HepG2 (cell line): ENCODE results near the gene ZNF648. TPM values are rescaled to one million over a fixed set of nuclear protein-coding genes. Genes with fewer than 3 reads are reported as not detected.

Source experiments
- EHMT2 ChIP-seq: fragments of 200-600 bp; sonication (generic); IDR thresholded peaks from 2 replicates; pipeline ENCODE4 v1.7.0; 2017; ENCODE audit warnings: antibody characterized with exemption, low read depth, low read length, borderline replicate concordance
- GFI1 ChIP-seq: sonication (generic); formaldehyde crosslinking; IDR thresholded peaks from 2 replicates; pipeline ENCODE4 v1.5.0; 2020; ENCODE audit warnings: missing genetic modification reagents, mild to moderate bottlenecking, borderline replicate concordance
- PAWR ChIP-seq: sonication (generic); formaldehyde crosslinking; IDR thresholded peaks from 2 replicates; pipeline ENCODE4 v1.4.0; 2020; ENCODE audit warnings: missing genetic modification reagents, mild to moderate bottlenecking, borderline replicate concordance
- ZBTB7B ChIP-seq: sonication (generic); formaldehyde crosslinking; IDR thresholded peaks from 2 replicates; pipeline ENCODE4 v1.4.0; 2020; ENCODE audit warnings: missing genetic modification reagents
- polyA plus RNA-seq, 8 experiments: library from polyadenylated mRNA; depleted of rRNA in 3 of 8; stranded (reverse) in 7 of 8; unstranded in 1 of 8; fragments of >200 nt; fragmentation: Illumina TruSeq in 4 of 8; extraction: Trizol in 4 of 8; gene quantifications; 2 replicates each; pipeline versions ENCODE4 v1.2.1 to v1.2.3, GENCODE V29; 2011 to 2016; ENCODE audit warnings: low read depth in 4 of 8, missing spikeins in 1 of 8, mixed read lengths in 1 of 8; ENCODE audit not compliant: insufficient read depth in 1 of 8
- total RNA-seq, 5 experiments: library from RNA; depleted of rRNA; stranded (reverse); fragments of >200 nt; fragmentation: Illumina TruSeq; extraction: Trizol; gene quantifications; 2 replicates each; pipeline ENCODE4 v1.2.3, GENCODE V29; 2016; ENCODE audit warnings: low read depth in 1 of 5
- TF ChIP-seq, protein P1 (sequence below): sonication (generic); formaldehyde crosslinking; IDR thresholded peaks from 2 replicates; pipeline ENCODE4 v1.4.0; 2020; ENCODE audit warnings: missing genetic modification reagents, borderline replicate concordance
- TF ChIP-seq, protein P2 (sequence below): IDR thresholded peaks from 2 replicates; pipeline ENCODE4 v1.6.1; 2016; ENCODE audit warnings: low read depth, missing genetic modification reagents, missing compliant biosample characterization
- TF ChIP-seq, protein P3 (sequence below): sonication (generic); formaldehyde crosslinking; IDR thresholded peaks from 2 replicates; pipeline ENCODE4 v1.9.0; 2021; ENCODE audit warnings: missing genetic modification reagents, mild to moderate bottlenecking, borderline replicate concordance
- TF ChIP-seq, protein P4 (sequence below): IDR thresholded peaks from 2 replicates; pipeline ENCODE4 v1.6.1; 2016; ENCODE audit warnings: missing biosample characterization, missing genetic modification reagents, low read depth

ZNF648 gene
- total and polyA plus RNA-seq, 2 of the 13 experiments (the other 11 are each of a cell fraction or from before 2014, with no cell fraction given), result 0.13 to 0.37 TPM

DNA sequence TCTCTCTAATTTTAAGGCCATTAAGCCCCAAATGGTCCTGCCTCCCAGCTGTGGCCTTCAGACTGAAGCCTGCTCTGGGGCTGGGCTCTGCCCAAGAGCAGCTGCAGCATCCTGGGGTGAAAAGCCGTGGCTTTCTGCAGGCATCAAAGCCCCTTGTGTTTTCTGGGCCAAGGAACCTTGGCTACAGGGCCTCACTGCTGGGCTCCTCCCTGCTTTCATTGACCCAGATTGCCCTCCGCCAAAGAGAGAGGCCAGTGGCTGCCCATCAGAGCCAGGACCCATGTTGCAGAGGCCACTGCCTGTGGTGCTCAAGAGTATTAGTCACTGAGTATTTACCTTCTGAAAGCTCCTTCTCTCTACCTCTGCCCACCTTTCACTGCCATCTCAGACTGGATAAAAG is 1.6 kb downstream of the ZNF648 start (continued):
- TF ChIP-seq, protein P1, sequence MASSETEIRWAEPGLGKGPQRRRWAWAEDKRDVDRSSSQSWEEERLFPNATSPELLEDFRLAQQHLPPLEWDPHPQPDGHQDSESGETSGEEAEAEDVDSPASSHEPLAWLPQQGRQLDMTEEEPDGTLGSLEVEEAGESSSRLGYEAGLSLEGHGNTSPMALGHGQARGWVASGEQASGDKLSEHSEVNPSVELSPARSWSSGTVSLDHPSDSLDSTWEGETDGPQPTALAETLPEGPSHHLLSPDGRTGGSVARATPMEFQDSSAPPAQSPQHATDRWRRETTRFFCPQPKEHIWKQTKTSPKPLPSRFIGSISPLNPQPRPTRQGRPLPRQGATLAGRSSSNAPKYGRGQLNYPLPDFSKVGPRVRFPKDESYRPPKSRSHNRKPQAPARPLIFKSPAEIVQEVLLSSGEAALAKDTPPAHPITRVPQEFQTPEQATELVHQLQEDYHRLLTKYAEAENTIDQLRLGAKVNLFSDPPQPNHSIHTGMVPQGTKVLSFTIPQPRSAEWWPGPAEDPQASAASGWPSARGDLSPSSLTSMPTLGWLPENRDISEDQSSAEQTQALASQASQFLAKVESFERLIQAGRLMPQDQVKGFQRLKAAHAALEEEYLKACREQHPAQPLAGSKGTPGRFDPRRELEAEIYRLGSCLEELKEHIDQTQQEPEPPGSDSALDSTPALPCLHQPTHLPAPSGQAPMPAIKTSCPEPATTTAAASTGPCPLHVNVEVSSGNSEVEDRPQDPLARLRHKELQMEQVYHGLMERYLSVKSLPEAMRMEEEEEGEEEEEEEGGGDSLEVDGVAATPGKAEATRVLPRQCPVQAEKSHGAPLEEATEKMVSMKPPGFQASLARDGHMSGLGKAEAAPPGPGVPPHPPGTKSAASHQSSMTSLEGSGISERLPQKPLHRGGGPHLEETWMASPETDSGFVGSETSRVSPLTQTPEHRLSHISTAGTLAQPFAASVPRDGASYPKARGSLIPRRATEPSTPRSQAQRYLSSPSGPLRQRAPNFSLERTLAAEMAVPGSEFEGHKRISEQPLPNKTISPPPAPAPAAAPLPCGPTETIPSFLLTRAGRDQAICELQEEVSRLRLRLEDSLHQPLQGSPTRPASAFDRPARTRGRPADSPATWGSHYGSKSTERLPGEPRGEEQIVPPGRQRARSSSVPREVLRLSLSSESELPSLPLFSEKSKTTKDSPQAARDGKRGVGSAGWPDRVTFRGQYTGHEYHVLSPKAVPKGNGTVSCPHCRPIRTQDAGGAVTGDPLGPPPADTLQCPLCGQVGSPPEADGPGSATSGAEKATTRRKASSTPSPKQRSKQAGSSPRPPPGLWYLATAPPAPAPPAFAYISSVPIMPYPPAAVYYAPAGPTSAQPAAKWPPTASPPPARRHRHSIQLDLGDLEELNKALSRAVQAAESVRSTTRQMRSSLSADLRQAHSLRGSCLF (CRISPR knock-in tag), result no peak
- TF ChIP-seq EHMT2, result no peak
- no peak for TF ChIP-seq GFI1 (CRISPR knock-in tag)
- TF ChIP-seq, protein P2, sequence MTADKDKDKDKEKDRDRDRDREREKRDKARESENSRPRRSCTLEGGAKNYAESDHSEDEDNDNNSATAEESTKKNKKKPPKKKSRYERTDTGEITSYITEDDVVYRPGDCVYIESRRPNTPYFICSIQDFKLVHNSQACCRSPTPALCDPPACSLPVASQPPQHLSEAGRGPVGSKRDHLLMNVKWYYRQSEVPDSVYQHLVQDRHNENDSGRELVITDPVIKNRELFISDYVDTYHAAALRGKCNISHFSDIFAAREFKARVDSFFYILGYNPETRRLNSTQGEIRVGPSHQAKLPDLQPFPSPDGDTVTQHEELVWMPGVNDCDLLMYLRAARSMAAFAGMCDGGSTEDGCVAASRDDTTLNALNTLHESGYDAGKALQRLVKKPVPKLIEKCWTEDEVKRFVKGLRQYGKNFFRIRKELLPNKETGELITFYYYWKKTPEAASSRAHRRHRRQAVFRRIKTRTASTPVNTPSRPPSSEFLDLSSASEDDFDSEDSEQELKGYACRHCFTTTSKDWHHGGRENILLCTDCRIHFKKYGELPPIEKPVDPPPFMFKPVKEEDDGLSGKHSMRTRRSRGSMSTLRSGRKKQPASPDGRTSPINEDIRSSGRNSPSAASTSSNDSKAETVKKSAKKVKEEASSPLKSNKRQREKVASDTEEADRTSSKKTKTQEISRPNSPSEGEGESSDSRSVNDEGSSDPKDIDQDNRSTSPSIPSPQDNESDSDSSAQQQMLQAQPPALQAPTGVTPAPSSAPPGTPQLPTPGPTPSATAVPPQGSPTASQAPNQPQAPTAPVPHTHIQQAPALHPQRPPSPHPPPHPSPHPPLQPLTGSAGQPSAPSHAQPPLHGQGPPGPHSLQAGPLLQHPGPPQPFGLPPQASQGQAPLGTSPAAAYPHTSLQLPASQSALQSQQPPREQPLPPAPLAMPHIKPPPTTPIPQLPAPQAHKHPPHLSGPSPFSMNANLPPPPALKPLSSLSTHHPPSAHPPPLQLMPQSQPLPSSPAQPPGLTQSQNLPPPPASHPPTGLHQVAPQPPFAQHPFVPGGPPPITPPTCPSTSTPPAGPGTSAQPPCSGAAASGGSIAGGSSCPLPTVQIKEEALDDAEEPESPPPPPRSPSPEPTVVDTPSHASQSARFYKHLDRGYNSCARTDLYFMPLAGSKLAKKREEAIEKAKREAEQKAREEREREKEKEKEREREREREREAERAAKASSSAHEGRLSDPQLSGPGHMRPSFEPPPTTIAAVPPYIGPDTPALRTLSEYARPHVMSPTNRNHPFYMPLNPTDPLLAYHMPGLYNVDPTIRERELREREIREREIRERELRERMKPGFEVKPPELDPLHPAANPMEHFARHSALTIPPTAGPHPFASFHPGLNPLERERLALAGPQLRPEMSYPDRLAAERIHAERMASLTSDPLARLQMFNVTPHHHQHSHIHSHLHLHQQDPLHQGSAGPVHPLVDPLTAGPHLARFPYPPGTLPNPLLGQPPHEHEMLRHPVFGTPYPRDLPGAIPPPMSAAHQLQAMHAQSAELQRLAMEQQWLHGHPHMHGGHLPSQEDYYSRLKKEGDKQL (CRISPR knock-in tag), result no peak
- TF ChIP-seq, protein P3, sequence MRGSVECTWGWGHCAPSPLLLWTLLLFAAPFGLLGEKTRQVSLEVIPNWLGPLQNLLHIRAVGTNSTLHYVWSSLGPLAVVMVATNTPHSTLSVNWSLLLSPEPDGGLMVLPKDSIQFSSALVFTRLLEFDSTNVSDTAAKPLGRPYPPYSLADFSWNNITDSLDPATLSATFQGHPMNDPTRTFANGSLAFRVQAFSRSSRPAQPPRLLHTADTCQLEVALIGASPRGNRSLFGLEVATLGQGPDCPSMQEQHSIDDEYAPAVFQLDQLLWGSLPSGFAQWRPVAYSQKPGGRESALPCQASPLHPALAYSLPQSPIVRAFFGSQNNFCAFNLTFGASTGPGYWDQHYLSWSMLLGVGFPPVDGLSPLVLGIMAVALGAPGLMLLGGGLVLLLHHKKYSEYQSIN (CRISPR knock-in tag), result no peak
- TF ChIP-seq PAWR (CRISPR knock-in tag), result no peak
- TF ChIP-seq, protein P4, sequence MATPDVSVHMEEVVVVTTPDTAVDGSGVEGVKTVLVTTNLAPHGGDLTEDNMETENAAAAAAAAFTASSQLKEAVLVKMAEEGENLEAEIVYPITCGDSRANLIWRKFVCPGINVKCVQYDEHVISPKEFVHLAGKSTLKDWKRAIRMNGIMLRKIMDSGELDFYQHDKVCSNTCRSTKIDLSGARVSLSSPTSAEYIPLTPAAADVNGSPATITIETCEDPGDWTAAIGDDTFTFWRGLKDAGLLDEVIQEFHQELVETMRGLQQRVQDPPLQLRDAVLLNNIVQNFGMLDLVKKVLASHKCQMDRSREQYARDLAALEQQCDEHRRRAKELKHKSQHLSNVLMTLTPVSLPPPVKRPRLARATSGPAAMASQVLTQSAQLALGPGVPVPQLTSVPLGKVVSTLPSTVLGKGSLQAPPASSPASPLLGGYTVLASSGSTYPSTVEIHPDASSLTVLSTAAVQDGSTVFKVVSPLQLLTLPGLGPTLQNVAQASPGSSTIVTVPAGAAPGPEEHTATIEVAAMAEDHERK, result no peak
- no peak for TF ChIP-seq ZBTB7B
